GM23338 (cell line): Measurements from ENCODE around the gene ZNF665. TPM values are rescaled to one million over a fixed set of nuclear protein-coding genes. Genes with fewer than 3 reads are reported as not detected.

ENCODE experiments used
- ATAC-seq: fragments of 200-7000 bp; cut with Tn5 transposase; 3 replicates; pipeline ENCODE4 v1.9.1; 2020
- DNase-seq: peaks from one replicate; pipeline ENCODE4 v3.0.0-alpha.2; 2015; ENCODE audit warnings: low spot score
- H2AFZ ChIP-seq: fragments of 200-600 bp; sonication (generic); 2 replicates; pipeline ENCODE4 v1.8.0; 2016; ENCODE audit warnings: antibody characterized with exemption, mild to moderate bottlenecking, moderate library complexity
- H3F3A ChIP-seq: fragments of 200-600 bp; sonication (generic); replicated peaks from 2 replicates; pipeline ENCODE4 v1.8.0; 2017; ENCODE audit warnings: antibody characterized with exemption, mixed run types, low read depth
- H3K27ac ChIP-seq: fragments of 200-600 bp; sonication (generic); 2 replicates; pipeline ENCODE4 v1.6.1; 2016; ENCODE audit warnings: low read depth
- H3K27me3 ChIP-seq: fragments of 200-600 bp; sonication (generic); 2 replicates; pipeline ENCODE4 v1.8.0; 2016; ENCODE audit warnings: mild to moderate bottlenecking, mixed run types, moderate library complexity; ENCODE audit not compliant: insufficient read depth
- H3K36me3 ChIP-seq: fragments of 200-600 bp; sonication (generic); 2 replicates; pipeline ENCODE4 v1.8.0; 2016; ENCODE audit warnings: mild to moderate bottlenecking; ENCODE audit not compliant: insufficient read depth
- H3K4me1 ChIP-seq: fragments of 200-600 bp; sonication (generic); 2 replicates; pipeline ENCODE4 v1.8.0; 2016; ENCODE audit warnings: mild to moderate bottlenecking, moderate library complexity; ENCODE audit not compliant: insufficient read depth
- H3K4me2 ChIP-seq: fragments of 200-600 bp; sonication (generic); 2 replicates; pipeline ENCODE4 v1.7.1; 2017; ENCODE audit warnings: mixed run types
- H3K4me3 ChIP-seq: fragments of 200-600 bp; sonication (generic); 2 replicates; pipeline ENCODE4 v1.6.1; 2016; ENCODE audit warnings: mixed run types
- H3K79me2 ChIP-seq: fragments of 200-600 bp; sonication (generic); replicated peaks from 2 replicates; pipeline ENCODE4 v1.8.0; 2017; ENCODE audit warnings: mild to moderate bottlenecking; ENCODE audit not compliant: insufficient read depth
- H3K9me2 ChIP-seq: fragments of 200-600 bp; sonication (generic); 2 replicates; pipeline ENCODE4 v1.8.0; 2017; ENCODE audit not compliant: insufficient read depth
- H4K20me1 ChIP-seq: fragments of 200-600 bp; sonication (generic); replicated peaks from 2 replicates; pipeline ENCODE4 v1.8.0; 2017; ENCODE audit warnings: mild to moderate bottlenecking; ENCODE audit not compliant: insufficient read depth
- H3K27ac Mint-ChIP-seq: 2 replicates; pipeline ENCODE4 v1.8.0; 2020; ENCODE audit warnings: inconsistent platforms, mild to moderate bottlenecking, moderate library complexity, mixed read lengths
- H3K27me3 Mint-ChIP-seq: 3 replicates; pipeline ENCODE4 v1.8.0; 2022; ENCODE audit warnings: low read depth, mild to moderate bottlenecking, moderate library complexity, mixed read lengths, inconsistent platforms; ENCODE audit not compliant: insufficient read depth, poor library complexity
- H3K36me3 Mint-ChIP-seq: 3 replicates; pipeline ENCODE4 v1.8.0; 2021; ENCODE audit warnings: low read depth, mild to moderate bottlenecking, inconsistent platforms, moderate library complexity, mixed read lengths
- H3K4me1 Mint-ChIP-seq: 3 replicates; pipeline ENCODE4 v1.8.0; 2020; ENCODE audit warnings: mild to moderate bottlenecking, inconsistent platforms, mixed read lengths
- H3K4me3 Mint-ChIP-seq: 3 replicates; pipeline ENCODE4 v1.8.0; 2021; ENCODE audit warnings: moderate library complexity, mild to moderate bottlenecking, inconsistent platforms, mixed read lengths
- H3K9me3 Mint-ChIP-seq: 3 replicates; pipeline ENCODE4 v1.8.0; 2020; ENCODE audit warnings: moderate library complexity, mild to moderate bottlenecking, inconsistent platforms, mixed read lengths
- CREB1 ChIP-seq: fragments of 250-450 bp; sonication (Bioruptor Pico); IDR thresholded peaks from 2 replicates; pipeline ENCODE4 v1.5.0; 2020; ENCODE audit warnings: low read depth, mild to moderate bottlenecking, moderate library complexity
- CTCF ChIP-seq, 2 experiments: fragments of 200-600 bp in 1 of 2; sonication (generic) in 1 of 2; conservative IDR thresholded peaks; 2 replicates each; pipeline versions ENCODE4 v1.5.1 to v1.6.1; 2016 to 2017; ENCODE audit warnings: antibody characterized with exemption in 2 of 2, low read depth in 2 of 2, mild to moderate bottlenecking in 2 of 2, moderate library complexity in 1 of 2
- ETS1 ChIP-seq: IDR thresholded peaks from 2 replicates; pipeline ENCODE4 v1.6.1; 2016; ENCODE audit warnings: antibody characterized with exemption
- EZH2 ChIP-seq: fragments of 200-600 bp; sonication (generic); IDR thresholded peaks from one replicate; pipeline ENCODE4 v1.8.0; 2017; ENCODE audit warnings: antibody characterized with exemption, mild to moderate bottlenecking, low read depth; ENCODE audit not compliant: unreplicated experiment
- EZH2phosphoT487 ChIP-seq: fragments of 200-600 bp; sonication (generic); IDR thresholded peaks from one replicate; pipeline ENCODE4 v1.8.1; 2018; ENCODE audit warnings: antibody characterized with exemption; ENCODE audit not compliant: unreplicated experiment
- JUNB ChIP-seq: IDR thresholded peaks from one replicate; pipeline ENCODE4 v1.6.1; 2016; ENCODE audit warnings: antibody characterized with exemption; ENCODE audit not compliant: unreplicated experiment
- NANOG ChIP-seq: IDR thresholded peaks from 2 replicates; pipeline ENCODE4 v1.6.1; 2016; ENCODE audit warnings: antibody characterized with exemption, borderline replicate concordance
- POLR2AphosphoS5 ChIP-seq: IDR thresholded peaks from 2 replicates; pipeline ENCODE4 v1.6.1; 2016; ENCODE audit warnings: antibody characterized with exemption, low read depth
- REST ChIP-seq: IDR thresholded peaks from one replicate; pipeline ENCODE4 v1.6.1; 2018; ENCODE audit warnings: antibody characterized with exemption; ENCODE audit not compliant: unreplicated experiment
- STAT1 ChIP-seq: IDR thresholded peaks from one replicate; pipeline ENCODE4 v1.6.1; 2016; ENCODE audit warnings: antibody characterized with exemption; ENCODE audit not compliant: unreplicated experiment
- ZNF114 ChIP-seq: fragments of 250-450 bp; sonication (Bioruptor Pico); IDR thresholded peaks from 2 replicates; pipeline ENCODE4 v1.5.0; 2020; ENCODE audit warnings: mild to moderate bottlenecking, moderate library complexity
- ZNF331 ChIP-seq: fragments of 250-450 bp; sonication (Bioruptor Pico); IDR thresholded peaks from 2 replicates; pipeline ENCODE4 v1.5.0; 2020; ENCODE audit warnings: low read depth, mild to moderate bottlenecking, moderate library complexity
- ZNF462 ChIP-seq: fragments of 250-450 bp; sonication (Bioruptor Pico); IDR thresholded peaks from 2 replicates; pipeline ENCODE4 v1.5.0; 2020; ENCODE audit warnings: mild to moderate bottlenecking, moderate library complexity
- polyA plus RNA-seq: library from polyadenylated mRNA; unstranded; fragments of >200 nt; fragmentation: Nextera tagmentation; extraction: Ambion mirVana; gene quantifications from 2 replicates; pipeline ENCODE4 v1.2.1, GENCODE V29; 2016
- total RNA-seq: library from RNA; depleted of rRNA; stranded (reverse); fragments of >200 nt; shearing (Covaris generic); gene quantifications from 2 replicates; pipeline ENCODE4 v1.2.3, GENCODE V29; 2014

ZNF665 gene
- total and polyA plus RNA-seq, 2 experiments from 2014 or later, result 3.1 to 3.5 TPM

- Histone ChIP-seq H3K4me1 (no peaks in the 10 kb centered on the region), H3K4me3 (no peak overlapping the region), H4K20me1 (no peaks in the 10 kb centered on the region), H3K27ac (no peak overlapping the region), H3F3A (no peaks in the 10 kb centered on the region), H3K36me3 (peaks cover 30% of the 10 kb centered on the region), H3K79me2 (no peaks in the 10 kb centered on the region), H3K9me2 (no peaks in the 10 kb centered on the region), H3K4me2 (no peak overlapping the region), H3K27me3 (no peaks in the 10 kb centered on the region), H2AFZ (no peak overlapping the region)
- ATAC-seq (no peak), DNase-seq (no peak)
- H3K4me1 Mint-ChIP-seq, result no peaks in the 10 kb centered on the region
- peaks cover 99% of the 10 kb centered on the region for H3K9me3 Mint-ChIP-seq
- TF ChIP-seq CREB1, result no peak
- no peak for TF ChIP-seq ETS1
- TF ChIP-seq STAT1, result no peak
- TF ChIP-seq ZNF331 (CRISPR knock-in tag), result no peak
- no peak for TF ChIP-seq ZNF114 (CRISPR knock-in tag)
- TF ChIP-seq EZH2phosphoT487, result no peak
- TF ChIP-seq REST, result no peak
- TF ChIP-seq CTCF (conservative IDR thresholded peaks at IDR 0.05; ENCODE audit: low read depth in 2 of 2), result no peak
- TF ChIP-seq EZH2, result no peak
- TF ChIP-seq POLR2AphosphoS5, result no peak
- TF ChIP-seq NANOG, result no peak
- no peak for TF ChIP-seq JUNB
- TF ChIP-seq ZNF462, result no peak
- H3K27ac Mint-ChIP-seq, result no peak overlapping the region
- H3K4me3 Mint-ChIP-seq, result no peak overlapping the region
- H3K27me3 Mint-ChIP-seq, result no peaks in the 10 kb centered on the region
- peaks cover 76% of the 10 kb centered on the region for H3K36me3 Mint-ChIP-seq
Measured at GRCh38 chr19:53212703-53213320, 19.7 kb upstream of the ZNF665 start.
